ENCODE results near the gene TIPARP.

DNA sequence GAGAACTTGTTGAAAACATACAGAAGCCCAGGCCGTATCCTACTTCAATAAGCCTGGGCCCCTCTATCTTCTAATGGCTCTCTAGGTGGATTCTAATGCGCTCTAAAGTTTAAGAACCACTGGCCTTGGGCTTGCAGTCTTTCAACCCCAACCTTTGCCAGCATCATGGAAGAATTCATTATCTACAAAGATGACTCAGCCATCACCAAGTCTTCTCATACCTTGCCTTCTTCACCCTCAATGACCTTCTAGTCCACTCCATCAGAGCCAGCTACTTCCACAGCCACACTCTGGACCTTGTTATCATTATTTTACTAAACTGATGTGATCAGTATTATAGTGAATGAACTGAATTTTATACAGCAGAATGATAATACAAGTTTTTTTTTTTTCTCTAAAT lies 16.9 kb upstream of the TIPARP start:
- TF ChIP-seq, protein P1, sequence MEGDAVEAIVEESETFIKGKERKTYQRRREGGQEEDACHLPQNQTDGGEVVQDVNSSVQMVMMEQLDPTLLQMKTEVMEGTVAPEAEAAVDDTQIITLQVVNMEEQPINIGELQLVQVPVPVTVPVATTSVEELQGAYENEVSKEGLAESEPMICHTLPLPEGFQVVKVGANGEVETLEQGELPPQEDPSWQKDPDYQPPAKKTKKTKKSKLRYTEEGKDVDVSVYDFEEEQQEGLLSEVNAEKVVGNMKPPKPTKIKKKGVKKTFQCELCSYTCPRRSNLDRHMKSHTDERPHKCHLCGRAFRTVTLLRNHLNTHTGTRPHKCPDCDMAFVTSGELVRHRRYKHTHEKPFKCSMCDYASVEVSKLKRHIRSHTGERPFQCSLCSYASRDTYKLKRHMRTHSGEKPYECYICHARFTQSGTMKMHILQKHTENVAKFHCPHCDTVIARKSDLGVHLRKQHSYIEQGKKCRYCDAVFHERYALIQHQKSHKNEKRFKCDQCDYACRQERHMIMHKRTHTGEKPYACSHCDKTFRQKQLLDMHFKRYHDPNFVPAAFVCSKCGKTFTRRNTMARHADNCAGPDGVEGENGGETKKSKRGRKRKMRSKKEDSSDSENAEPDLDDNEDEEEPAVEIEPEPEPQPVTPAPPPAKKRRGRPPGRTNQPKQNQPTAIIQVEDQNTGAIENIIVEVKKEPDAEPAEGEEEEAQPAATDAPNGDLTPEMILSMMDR (IDR thresholded peaks at IDR 0.05; ENCODE audit: low read length): no peak
- no peak for TF ChIP-seq EZH2 (IDR thresholded peaks at IDR 0.05; ENCODE audit: borderline replicate concordance, low read length)

All from OCI-LY1 (cell line).